ENCODE data around the gene TNFAIP3. TPM values are rescaled to one million over a fixed set of nuclear protein-coding genes. Genes with fewer than 3 reads are reported as not detected.

Gene TNFAIP3
- total RNA-seq, 3 donors from 2014 or later = 49.3 to 65.2 (median 55.8) TPM

DNA sequence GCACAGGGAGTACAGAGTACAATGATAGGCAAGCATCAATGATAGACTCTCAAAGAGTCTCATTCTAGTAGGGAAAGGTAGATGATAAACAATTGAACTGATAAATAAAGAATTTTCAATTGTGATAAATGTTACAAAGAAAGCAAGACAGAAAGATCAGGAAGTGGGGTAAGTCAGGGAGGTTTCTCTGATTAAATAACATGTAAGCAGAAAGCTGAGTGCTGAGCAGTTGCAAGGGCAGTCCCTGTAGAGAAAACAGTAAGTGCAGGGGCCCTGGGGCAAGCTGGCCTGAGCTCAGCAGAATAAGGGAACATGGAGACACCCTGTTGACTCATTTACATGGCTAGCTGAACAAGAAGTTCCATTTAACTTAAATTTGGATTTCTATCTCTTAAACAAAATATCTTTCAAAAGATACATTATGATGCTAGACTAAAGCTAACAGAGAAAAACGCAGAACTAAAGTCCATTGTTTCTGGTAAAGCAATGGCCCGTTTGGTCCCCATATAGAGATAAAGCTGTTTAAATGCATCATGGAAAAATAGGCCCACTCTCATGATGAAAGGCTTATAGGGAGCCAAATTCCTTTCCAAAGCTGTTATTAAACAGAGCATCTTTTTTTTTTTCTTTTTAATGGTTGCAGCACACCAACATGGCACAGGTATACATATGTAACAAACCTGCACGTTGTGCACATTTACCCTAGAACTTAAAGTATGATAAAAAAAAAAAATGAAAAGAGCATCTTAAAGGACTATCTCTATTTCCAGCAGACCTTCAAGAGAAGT, 5.3 kb upstream of the TNFAIP3 start:
- H3K4me3 ChIP-seq = no peak overlapping the region
- H3K4me1 ChIP-seq (ENCODE audit: low read depth) = peaks cover 6% of the 10 kb centered on the region
- no peaks in the 10 kb centered on the region for H3K36me3 ChIP-seq (ENCODE audit: low read depth)
- no peaks in the 10 kb centered on the region for H3K9me3 ChIP-seq
- TF ChIP-seq, protein P1, sequence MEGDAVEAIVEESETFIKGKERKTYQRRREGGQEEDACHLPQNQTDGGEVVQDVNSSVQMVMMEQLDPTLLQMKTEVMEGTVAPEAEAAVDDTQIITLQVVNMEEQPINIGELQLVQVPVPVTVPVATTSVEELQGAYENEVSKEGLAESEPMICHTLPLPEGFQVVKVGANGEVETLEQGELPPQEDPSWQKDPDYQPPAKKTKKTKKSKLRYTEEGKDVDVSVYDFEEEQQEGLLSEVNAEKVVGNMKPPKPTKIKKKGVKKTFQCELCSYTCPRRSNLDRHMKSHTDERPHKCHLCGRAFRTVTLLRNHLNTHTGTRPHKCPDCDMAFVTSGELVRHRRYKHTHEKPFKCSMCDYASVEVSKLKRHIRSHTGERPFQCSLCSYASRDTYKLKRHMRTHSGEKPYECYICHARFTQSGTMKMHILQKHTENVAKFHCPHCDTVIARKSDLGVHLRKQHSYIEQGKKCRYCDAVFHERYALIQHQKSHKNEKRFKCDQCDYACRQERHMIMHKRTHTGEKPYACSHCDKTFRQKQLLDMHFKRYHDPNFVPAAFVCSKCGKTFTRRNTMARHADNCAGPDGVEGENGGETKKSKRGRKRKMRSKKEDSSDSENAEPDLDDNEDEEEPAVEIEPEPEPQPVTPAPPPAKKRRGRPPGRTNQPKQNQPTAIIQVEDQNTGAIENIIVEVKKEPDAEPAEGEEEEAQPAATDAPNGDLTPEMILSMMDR (IDR thresholded peaks at IDR 0.05) = no peak
- DNase-seq (no peak), ATAC-seq (no peak)
- intact Hi-C loops (cut with DNase I, micrococcal nuclease) = no loop called here

DNA sequence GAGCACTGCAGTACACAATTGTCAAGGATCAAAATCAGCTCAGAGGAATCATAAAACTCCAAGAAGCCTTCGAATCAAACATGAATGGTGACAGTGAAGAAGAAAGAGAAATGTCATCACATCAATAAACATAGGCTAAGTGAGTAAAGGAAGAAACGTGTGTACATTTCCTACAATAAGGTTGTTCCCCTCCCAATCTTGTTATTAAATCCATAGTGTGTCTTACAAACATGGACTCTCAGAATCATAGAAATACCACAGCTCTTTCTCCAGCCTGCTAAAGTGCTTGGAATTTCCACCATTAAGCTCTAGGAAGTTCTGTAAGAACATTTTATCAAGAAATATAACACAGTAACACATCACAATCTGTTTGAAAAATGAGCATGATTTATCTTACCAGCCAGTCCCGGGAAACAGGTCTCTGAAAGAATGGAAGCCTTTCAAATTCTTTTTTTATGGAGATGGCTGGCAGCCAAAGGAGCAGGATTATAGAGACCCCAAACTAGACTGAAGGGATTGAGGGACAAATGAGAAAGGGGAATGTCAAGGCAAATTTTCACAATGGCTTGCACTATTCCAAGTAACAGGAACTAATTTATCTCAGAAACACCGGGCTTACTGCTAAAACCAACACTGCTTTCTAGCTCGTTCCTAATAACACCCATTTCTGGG, 4.5 kb upstream of the TNFAIP3 start:
- H3K9me3 ChIP-seq = no peaks in the 10 kb centered on the region
- H3K36me3 ChIP-seq (ENCODE audit: low read depth) = no peaks in the 10 kb centered on the region
- peaks cover 6% of the 10 kb centered on the region for H3K4me1 ChIP-seq (ENCODE audit: low read depth)
- no peak overlapping the region for H3K4me3 ChIP-seq
- intact Hi-C loops (cut with DNase I, micrococcal nuclease) = no loop called here
- no peak for DNase-seq
- TF ChIP-seq, protein P1 (IDR thresholded peaks at IDR 0.05) = no peak
- ATAC-seq = no peak

DNA sequence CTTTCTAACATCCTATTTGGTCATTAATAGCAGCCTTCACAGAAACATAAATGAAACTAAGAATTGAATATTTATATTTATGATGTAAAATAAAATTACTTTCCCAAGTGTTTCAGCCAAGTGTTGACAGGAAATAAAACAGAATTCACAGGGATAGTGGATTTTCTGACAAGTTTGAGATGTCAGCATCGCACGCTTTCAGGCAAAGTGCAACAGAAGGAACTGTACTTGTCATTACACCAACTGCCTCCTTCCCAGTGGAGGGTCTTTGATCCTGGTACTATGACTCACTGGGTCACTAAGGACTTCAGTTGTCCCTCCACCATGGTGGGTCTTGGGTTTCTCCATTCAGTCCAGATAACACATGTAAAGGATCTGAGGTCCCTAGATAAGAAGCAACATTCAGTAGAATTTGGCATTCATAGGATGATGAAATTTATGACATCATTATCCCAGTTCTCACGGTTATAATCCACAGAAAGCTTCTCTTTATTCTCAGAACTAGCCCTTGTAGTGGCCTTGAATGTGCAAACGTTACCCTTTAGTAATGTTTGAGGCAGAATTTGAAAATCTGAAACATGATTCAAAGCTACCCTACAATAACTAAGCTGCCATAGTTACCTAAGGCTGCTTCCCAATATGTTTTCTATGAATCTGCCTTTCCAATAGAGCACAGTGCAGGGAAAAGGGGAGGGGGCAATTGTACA, 3.8 kb upstream of the TNFAIP3 start:
- intact Hi-C loops (cut with DNase I, micrococcal nuclease) = no loop called here
- TF ChIP-seq, protein P1 (IDR thresholded peaks at IDR 0.05) = no peak
- ATAC-seq = no peak
- peaks cover 6% of the 10 kb centered on the region for H3K4me1 ChIP-seq (ENCODE audit: low read depth)
- DNase-seq = no peak
- H3K4me3 ChIP-seq = no peak overlapping the region
- no peaks in the 10 kb centered on the region for H3K9me3 ChIP-seq
- H3K36me3 ChIP-seq (ENCODE audit: low read depth) = no peaks in the 10 kb centered on the region

DNA sequence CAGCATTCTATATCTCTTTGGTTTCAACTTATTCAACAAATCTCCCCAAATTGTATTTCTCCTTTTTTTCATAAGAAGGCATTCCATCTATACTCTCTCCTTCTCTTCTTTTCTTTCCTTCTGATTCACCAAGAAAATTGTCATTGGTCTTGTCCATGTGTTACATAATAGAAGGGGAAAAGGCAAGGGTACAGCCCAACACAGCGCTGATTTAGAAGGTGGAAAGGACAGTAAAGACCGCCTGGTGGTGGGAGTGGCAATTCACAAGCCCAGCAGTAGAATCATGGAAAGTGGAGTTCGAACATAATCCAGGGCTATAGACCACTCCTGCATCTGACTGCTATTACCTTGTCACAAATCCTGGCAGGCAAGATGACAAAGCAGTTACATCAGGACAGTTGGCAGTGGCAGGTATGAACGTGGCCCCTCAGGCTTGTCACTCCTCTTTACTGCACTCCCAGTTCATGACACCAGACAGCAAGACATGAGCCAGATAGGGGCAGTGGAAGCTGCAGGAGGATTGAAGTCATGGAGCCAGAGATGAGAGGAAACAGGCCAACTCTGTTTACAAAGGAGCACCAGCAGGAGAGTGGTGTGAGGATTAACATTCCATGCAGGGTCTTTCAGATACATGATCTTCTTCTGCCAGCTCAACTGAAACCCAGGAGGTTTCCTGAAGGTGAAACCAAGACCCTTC, 2.1 kb upstream of the TNFAIP3 start:
- Histone ChIP-seq H3K36me3 (ENCODE audit: low read depth) (no peaks in the 10 kb centered on the region), H3K9me3 (no peaks in the 10 kb centered on the region), H3K4me3 (no peak overlapping the region), H3K4me1 (ENCODE audit: low read depth) (peaks cover 6% of the 10 kb centered on the region)
- DNase-seq (no peak), ATAC-seq (no peak)
- intact Hi-C loops (cut with DNase I, micrococcal nuclease) = no loop called here
- TF ChIP-seq, protein P1 (IDR thresholded peaks at IDR 0.05) = no peak

DNA sequence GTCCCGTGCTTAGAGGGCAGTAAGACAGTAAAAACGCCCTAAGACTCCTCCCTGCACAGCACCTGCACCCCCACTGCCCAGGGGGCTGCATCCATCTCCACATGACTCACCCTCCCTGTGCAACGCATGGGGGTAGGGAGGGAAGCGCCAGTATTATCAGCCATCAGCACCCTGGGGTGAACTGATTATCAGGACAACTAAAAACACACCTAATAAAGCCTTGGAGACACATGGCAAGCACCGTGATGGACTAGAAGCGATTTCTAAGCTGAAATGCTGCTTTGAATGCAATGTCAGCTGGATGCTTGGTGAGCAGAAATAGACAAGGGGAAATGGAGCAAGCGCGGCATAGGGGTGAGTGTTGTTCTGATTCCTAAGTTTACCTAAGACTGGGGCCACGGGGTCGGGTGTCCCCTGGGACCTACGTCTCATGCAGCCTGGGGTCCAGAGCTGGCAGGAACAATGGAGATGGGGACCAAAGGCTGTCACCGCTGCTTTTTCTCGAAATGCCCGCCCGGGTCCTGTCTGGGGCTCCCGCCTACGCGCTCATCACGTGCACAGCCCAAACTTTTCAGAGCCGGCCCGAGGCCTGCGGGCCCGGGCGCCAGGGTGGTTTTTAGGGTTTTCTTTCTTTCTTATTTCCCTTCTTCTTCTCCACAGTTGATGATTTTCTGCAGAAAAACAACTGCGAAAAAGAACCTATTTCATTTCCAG, 702 bp upstream of the TNFAIP3 start:
- ATAC-seq (peak; percentile 3), DNase-seq (peak in 1 of 3 donors; percentile 85)
- Histone ChIP-seq H3K4me3 (peak overlapping the region; percentile 16), H3K36me3 (ENCODE audit: low read depth) (no peaks in the 10 kb centered on the region), H3K4me1 (ENCODE audit: low read depth) (peaks cover 11% of the 10 kb centered on the region), H3K9me3 (no peaks in the 10 kb centered on the region)
- intact Hi-C loops (cut with DNase I, micrococcal nuclease) = no loop called here
- TF ChIP-seq, protein P1 (IDR thresholded peaks at IDR 0.05) = no peak

Data from mucosa of descending colon (tissue), 3 donors.